HCT116 (cell line): ENCODE measurements around the gene CNTNAP5. TPM values are rescaled to one million over a fixed set of nuclear protein-coding genes. Genes with fewer than 3 reads are reported as not detected.

ENCODE experiments used
- ATAC-seq: fragments of 200-7000 bp; cut with Tn5 transposase; 2 replicates; pipeline ENCODE4 v1.9.1; 2020; ENCODE audit warnings: mild to moderate bottlenecking, moderate library complexity
- BruUV-seq: library from RNA; stranded (reverse); fragments of 400-500 nt; replicated peaks from 2 replicates; lab custom pipeline; 2021; lab: Mats Ljungman, UMichigan
- CTCF ChIA-PET: fragments of 300-600 bp; sonication (Branson Sonifier 250); formaldehyde crosslinking; loops from one replicate; lab custom pipeline; 2021; ENCODE audit warnings: antibody characterized with exemption; lab: Charles Lee
- POLR2A ChIA-PET: fragments of 300-600, 350-600 bp; sonication (Branson Sonifier 250); formaldehyde crosslinking; loops from one replicate; lab custom pipeline; 2021; ENCODE audit warnings: antibody characterized with exemption; lab: Charles Lee
- RAD21 ChIA-PET, 2 experiments: fragments of 300-600 bp; sonication (Branson Sonifier 250); formaldehyde crosslinking; loops; one replicate each; lab custom pipeline; 2023; ENCODE audit warnings: low total read pairs in 2 of 2; ENCODE audit not compliant: uncharacterized antibody in 2 of 2, unreplicated experiment in 2 of 2, low non-redundant PET in 1 of 2; lab: Charles Lee
- DNase-seq: peaks from one replicate; pipeline ENCODE4 v3.0.0-alpha.2; 2010; ENCODE audit warnings: low read depth, low spot score
- H2AFZ ChIP-seq: fragments of 200-600 bp; shearing (Covaris generic), sonication (generic); 2 replicates; pipeline ENCODE4 v1.6.1; 2017; ENCODE audit warnings: low read depth, mixed run types, mixed read lengths, antibody characterized with exemption, low read length; ENCODE audit not compliant: poor library complexity, severe bottlenecking
- H3K27ac ChIP-seq: 2 replicates; pipeline ENCODE4 v1.5.1; 2012; ENCODE audit warnings: low read depth, low read length
- H3K27me3 ChIP-seq: fragments of 200-600 bp; sonication (generic); 2 replicates; pipeline ENCODE4 v1.6.1; 2016; ENCODE audit warnings: mixed run types, low read length, mixed read lengths; ENCODE audit not compliant: insufficient read depth
- H3K36me3 ChIP-seq, 2 experiments: fragments of 200-500 bp in 1 of 2; fragments of 200-600 bp in 1 of 2; sonication (Bioruptor generic) in 1 of 2; sonication (generic) in 1 of 2; 2 replicates each; pipeline versions ENCODE4 v1.5.1 to v1.6.1; 2014 to 2016; ENCODE audit warnings: low read length in 2 of 2, inconsistent platforms in 1 of 2, mixed read lengths in 1 of 2, mixed run types in 1 of 2; ENCODE audit not compliant: insufficient read depth in 2 of 2, control insufficient read depth in 1 of 2
- H3K4me1 ChIP-seq, 2 experiments: fragments of 200-600 bp in 1 of 2; sonication (generic) in 1 of 2; 2 replicates each; pipeline versions ENCODE4 v1.5.1 to v1.6.1; 2012 to 2017; ENCODE audit warnings: low read length in 2 of 2, inconsistent platforms in 1 of 2, mild to moderate bottlenecking in 1 of 2, mixed read lengths in 1 of 2, mixed run types in 1 of 2, moderate library complexity in 1 of 2; ENCODE audit not compliant: insufficient read depth in 2 of 2, control insufficient read depth in 1 of 2
- H3K4me2 ChIP-seq: fragments of 200-600 bp; sonication (generic); 2 replicates; pipeline ENCODE4 v1.6.1; 2017; ENCODE audit warnings: mixed run types, low read length, mixed read lengths
- H3K4me3 ChIP-seq, 2 experiments: fragments of 200-600 bp in 1 of 2; sonication (generic) in 1 of 2; replicated peaks in 1 of 2; 2 replicates each; pipeline ENCODE4 v1.5.1; 2011 to 2016; ENCODE audit warnings: low read length in 2 of 2, control low read depth in 1 of 2, low read depth in 1 of 2, mild to moderate bottlenecking in 1 of 2, mixed read lengths in 1 of 2, mixed run types in 1 of 2
- H3K79me2 ChIP-seq: fragments of 200-600 bp; sonication (generic); 2 replicates; pipeline ENCODE4 v1.6.1; 2017; ENCODE audit warnings: mild to moderate bottlenecking, mixed run types, low read length, moderate library complexity, mixed read lengths; ENCODE audit not compliant: insufficient read depth
- H3K9ac ChIP-seq: fragments of 200-600 bp; sonication (generic); 2 replicates; pipeline ENCODE4 v1.6.1; 2016; ENCODE audit warnings: low read length, mixed read lengths
- H3K9me2 ChIP-seq: fragments of 200-600 bp; sonication (generic), shearing (Covaris generic); 2 replicates; pipeline ENCODE4 v1.6.1; 2017; ENCODE audit warnings: mixed run types, mild to moderate bottlenecking, moderate library complexity; ENCODE audit not compliant: insufficient read depth
- H3K9me3 ChIP-seq, 2 experiments: fragments of 200-500 bp in 1 of 2; fragments of 200-600 bp in 1 of 2; sonication (Bioruptor generic) in 1 of 2; sonication (generic) in 1 of 2; 2 replicates each; pipeline ENCODE4 v1.6.1; 2014 to 2017; ENCODE audit warnings: low read length in 2 of 2, mixed read lengths in 2 of 2, inconsistent platforms in 1 of 2, low read depth in 1 of 2, mild to moderate bottlenecking in 1 of 2, mixed run types in 1 of 2, moderate library complexity in 1 of 2; ENCODE audit not compliant: control insufficient read depth in 1 of 2, insufficient read depth in 1 of 2
- H4K20me1 ChIP-seq: fragments of 200-600 bp; sonication (generic), shearing (Covaris generic); 2 replicates; pipeline ENCODE4 v1.6.1; 2017; ENCODE audit warnings: mixed run types, mild to moderate bottlenecking, moderate library complexity; ENCODE audit not compliant: insufficient read depth
- CBX3 ChIP-seq: IDR thresholded peaks from 2 replicates; pipeline ENCODE4 v1.6.1; 2012; ENCODE audit warnings: low read depth
- CEBPB ChIP-seq: IDR thresholded peaks from 2 replicates; pipeline ENCODE4 v1.6.1; 2012; ENCODE audit warnings: low read depth
- EGR1 ChIP-seq: IDR thresholded peaks from 2 replicates; pipeline ENCODE4 v1.6.1; 2012; ENCODE audit warnings: low read depth
- ELF1 ChIP-seq: IDR thresholded peaks from 2 replicates; pipeline ENCODE4 v1.6.1; 2012; ENCODE audit warnings: low read depth, borderline replicate concordance
- EZH2 ChIP-seq: fragments of 200-600 bp; sonication (generic); IDR thresholded peaks from 2 replicates; pipeline ENCODE4 v1.6.1; 2017; ENCODE audit warnings: antibody characterized with exemption, mixed run types
- FOSL1 ChIP-seq: IDR thresholded peaks from 2 replicates; pipeline ENCODE4 v1.6.1; 2012; ENCODE audit warnings: low read depth
- POLR2AphosphoS5 ChIP-seq: IDR thresholded peaks from 2 replicates; pipeline ENCODE4 v1.6.1; 2011; ENCODE audit warnings: mild to moderate bottlenecking, low read depth, low read length, moderate library complexity
- RAD21 ChIP-seq: IDR thresholded peaks from 2 replicates; pipeline ENCODE4 v1.6.1; 2012; ENCODE audit warnings: low read depth, mild to moderate bottlenecking
- SIN3A ChIP-seq: IDR thresholded peaks from 2 replicates; pipeline ENCODE4 v1.6.1; 2012; ENCODE audit warnings: low read depth
- SP1 ChIP-seq: IDR thresholded peaks from 2 replicates; pipeline ENCODE4 v1.6.1; 2012; ENCODE audit warnings: low read depth
- SRF ChIP-seq: IDR thresholded peaks from 2 replicates; pipeline ENCODE4 v1.6.1; 2012; ENCODE audit warnings: low read depth
- TCF7L2 ChIP-seq: IDR thresholded peaks from 2 replicates; pipeline ENCODE4 v1.7.0; 2011; ENCODE audit warnings: borderline replicate concordance, inconsistent platforms; ENCODE audit not compliant: insufficient read depth, insufficient read length; ENCODE audit errors: extremely low read depth
- YY1 ChIP-seq: IDR thresholded peaks from 2 replicates; pipeline ENCODE4 v1.6.1; 2011; ENCODE audit warnings: low read length, low read depth, moderate library complexity, mild to moderate bottlenecking; ENCODE audit not compliant: insufficient replicate concordance; ENCODE audit errors: extremely low read depth
- ZBTB33 ChIP-seq: IDR thresholded peaks from 2 replicates; pipeline ENCODE4 v1.6.1; 2011; ENCODE audit warnings: mild to moderate bottlenecking, low read length, moderate library complexity; ENCODE audit not compliant: insufficient replicate concordance; ENCODE audit errors: extremely low read depth
- ZFX ChIP-seq: fragments of 450-650 bp; IDR thresholded peaks from 2 replicates; pipeline ENCODE4 v1.6.1; 2017
- ZNF274 ChIP-seq: fragments of 200-500 bp; sonication (Bioruptor generic); IDR thresholded peaks from 2 replicates; pipeline ENCODE4 v1.6.1; 2014; ENCODE audit warnings: mild to moderate bottlenecking, low read depth, low read length, inconsistent platforms
- intact Hi-C: fragments of 100-400 bp; cut with micrococcal nuclease; formaldehyde crosslinking; loops from 2 replicates; pipeline ENCODE4 v1.10.0; 2022
- total RNA-seq: library from RNA; stranded (reverse); gene quantifications from one replicate; pipeline ENCODE4 v1.2.1, GENCODE V29; 2021; ENCODE audit not compliant: unreplicated experiment
- TF ChIP-seq, protein P1 (sequence below): IDR thresholded peaks from 2 replicates; pipeline ENCODE4 v1.6.1; 2012; ENCODE audit warnings: low read depth
- TF ChIP-seq, protein P2 (sequence below): IDR thresholded peaks from 2 replicates; pipeline ENCODE4 v1.6.1; 2012

The CNTNAP5 gene
- total RNA-seq, 1 experiment from 2014 or later = not detected

- RAD21 ChIA-PET = no interaction called here
- POLR2A ChIA-PET = no interaction called here
- Histone ChIP-seq H3K9me2 (no peaks in the 10 kb centered on the region), H3K4me1 (no peaks in the 10 kb centered on the region), H3K36me3 (no peaks in the 10 kb centered on the region), H3K4me2 (no peak overlapping the region), H3K27ac (no peak overlapping the region), H4K20me1 (no peaks in the 10 kb centered on the region), H3K9ac (no peak overlapping the region), H3K79me2 (no peaks in the 10 kb centered on the region), H3K9me3 (peaks cover 6 to 25% of the 10 kb centered on the region in 2 experiments; a peak in 2 of 4 replicates), H3K27me3 (no peaks in the 10 kb centered on the region), H2AFZ (no peak overlapping the region), H3K4me3 (no peak overlapping the region)
- intact Hi-C loops = no loop called here
- TF ChIP-seq TCF7L2 (no peak), ZBTB33 (no peak), ZFX (no peak), EGR1 (no peak), SRF (no peak), CEBPB (no peak), ZNF274 (no peak), SIN3A (no peak), POLR2AphosphoS5 (no peak), ELF1 (no peak), EZH2 (no peak), CBX3 (no peak), SP1 (no peak), FOSL1 (no peak), RAD21 (no peak), YY1 (no peak)
- TF ChIP-seq, protein P1, sequence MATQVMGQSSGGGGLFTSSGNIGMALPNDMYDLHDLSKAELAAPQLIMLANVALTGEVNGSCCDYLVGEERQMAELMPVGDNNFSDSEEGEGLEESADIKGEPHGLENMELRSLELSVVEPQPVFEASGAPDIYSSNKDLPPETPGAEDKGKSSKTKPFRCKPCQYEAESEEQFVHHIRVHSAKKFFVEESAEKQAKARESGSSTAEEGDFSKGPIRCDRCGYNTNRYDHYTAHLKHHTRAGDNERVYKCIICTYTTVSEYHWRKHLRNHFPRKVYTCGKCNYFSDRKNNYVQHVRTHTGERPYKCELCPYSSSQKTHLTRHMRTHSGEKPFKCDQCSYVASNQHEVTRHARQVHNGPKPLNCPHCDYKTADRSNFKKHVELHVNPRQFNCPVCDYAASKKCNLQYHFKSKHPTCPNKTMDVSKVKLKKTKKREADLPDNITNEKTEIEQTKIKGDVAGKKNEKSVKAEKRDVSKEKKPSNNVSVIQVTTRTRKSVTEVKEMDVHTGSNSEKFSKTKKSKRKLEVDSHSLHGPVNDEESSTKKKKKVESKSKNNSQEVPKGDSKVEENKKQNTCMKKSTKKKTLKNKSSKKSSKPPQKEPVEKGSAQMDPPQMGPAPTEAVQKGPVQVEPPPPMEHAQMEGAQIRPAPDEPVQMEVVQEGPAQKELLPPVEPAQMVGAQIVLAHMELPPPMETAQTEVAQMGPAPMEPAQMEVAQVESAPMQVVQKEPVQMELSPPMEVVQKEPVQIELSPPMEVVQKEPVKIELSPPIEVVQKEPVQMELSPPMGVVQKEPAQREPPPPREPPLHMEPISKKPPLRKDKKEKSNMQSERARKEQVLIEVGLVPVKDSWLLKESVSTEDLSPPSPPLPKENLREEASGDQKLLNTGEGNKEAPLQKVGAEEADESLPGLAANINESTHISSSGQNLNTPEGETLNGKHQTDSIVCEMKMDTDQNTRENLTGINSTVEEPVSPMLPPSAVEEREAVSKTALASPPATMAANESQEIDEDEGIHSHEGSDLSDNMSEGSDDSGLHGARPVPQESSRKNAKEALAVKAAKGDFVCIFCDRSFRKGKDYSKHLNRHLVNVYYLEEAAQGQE = no peak
- TF ChIP-seq, protein P2, sequence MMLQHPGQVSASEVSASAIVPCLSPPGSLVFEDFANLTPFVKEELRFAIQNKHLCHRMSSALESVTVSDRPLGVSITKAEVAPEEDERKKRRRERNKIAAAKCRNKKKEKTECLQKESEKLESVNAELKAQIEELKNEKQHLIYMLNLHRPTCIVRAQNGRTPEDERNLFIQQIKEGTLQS = no peak
- DNase-seq (no peak), ATAC-seq (no peak)
- no TSS peak for BruUV-seq
- CTCF ChIA-PET = no interaction called here
Observed at GRCh38 chr2:124325667-124326440, 300.8 kb downstream of the CNTNAP5 start.
